Measurements from ENCODE around the gene CD300LG.

DNA sequence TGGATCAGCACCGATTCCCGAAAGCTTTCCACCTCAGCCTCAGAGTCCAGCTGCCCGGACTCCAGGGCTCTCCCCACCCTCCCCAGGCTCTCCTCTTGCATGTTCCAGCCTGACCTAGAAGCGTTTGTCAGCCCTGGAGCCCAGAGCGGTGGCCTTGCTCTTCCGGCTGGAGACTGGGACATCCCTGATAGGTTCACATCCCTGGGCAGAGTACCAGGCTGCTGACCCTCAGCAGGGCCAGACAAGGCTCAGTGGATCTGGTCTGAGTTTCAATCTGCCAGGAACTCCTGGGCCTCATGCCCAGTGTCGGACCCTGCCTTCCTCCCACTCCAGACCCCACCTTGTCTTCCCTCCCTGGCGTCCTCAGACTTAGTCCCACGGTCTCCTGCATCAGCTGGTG, 15.0 kb downstream of the CD300LG start:
- TF ChIP-seq, protein P1, sequence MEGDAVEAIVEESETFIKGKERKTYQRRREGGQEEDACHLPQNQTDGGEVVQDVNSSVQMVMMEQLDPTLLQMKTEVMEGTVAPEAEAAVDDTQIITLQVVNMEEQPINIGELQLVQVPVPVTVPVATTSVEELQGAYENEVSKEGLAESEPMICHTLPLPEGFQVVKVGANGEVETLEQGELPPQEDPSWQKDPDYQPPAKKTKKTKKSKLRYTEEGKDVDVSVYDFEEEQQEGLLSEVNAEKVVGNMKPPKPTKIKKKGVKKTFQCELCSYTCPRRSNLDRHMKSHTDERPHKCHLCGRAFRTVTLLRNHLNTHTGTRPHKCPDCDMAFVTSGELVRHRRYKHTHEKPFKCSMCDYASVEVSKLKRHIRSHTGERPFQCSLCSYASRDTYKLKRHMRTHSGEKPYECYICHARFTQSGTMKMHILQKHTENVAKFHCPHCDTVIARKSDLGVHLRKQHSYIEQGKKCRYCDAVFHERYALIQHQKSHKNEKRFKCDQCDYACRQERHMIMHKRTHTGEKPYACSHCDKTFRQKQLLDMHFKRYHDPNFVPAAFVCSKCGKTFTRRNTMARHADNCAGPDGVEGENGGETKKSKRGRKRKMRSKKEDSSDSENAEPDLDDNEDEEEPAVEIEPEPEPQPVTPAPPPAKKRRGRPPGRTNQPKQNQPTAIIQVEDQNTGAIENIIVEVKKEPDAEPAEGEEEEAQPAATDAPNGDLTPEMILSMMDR (IDR thresholded peaks at IDR 0.05): no peak
- no peak for TF ChIP-seq POLR2A (IDR thresholded peaks at IDR 0.05)

Data from right lobe of liver (tissue), 4 donors.